ENCODE measurements around the gene GPR3.

DNA sequence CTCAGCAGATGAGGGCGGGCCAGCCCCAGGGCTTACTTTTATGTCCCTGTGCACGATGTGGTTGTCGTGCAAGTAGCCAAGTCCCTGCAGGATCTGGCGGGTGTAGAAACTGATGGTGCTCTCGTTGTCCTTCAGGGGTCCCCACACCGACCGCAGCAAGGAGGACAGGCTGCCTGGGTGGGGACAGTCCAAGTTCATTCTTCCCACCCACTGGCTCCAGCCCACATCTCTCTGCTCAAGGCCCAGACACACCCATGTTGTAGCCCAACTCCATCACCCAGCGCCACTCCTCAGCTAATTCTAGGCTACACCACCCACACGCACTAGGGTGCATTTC lies 32.6 kb upstream of the GPR3 start:
- TF ChIP-seq, protein P1, sequence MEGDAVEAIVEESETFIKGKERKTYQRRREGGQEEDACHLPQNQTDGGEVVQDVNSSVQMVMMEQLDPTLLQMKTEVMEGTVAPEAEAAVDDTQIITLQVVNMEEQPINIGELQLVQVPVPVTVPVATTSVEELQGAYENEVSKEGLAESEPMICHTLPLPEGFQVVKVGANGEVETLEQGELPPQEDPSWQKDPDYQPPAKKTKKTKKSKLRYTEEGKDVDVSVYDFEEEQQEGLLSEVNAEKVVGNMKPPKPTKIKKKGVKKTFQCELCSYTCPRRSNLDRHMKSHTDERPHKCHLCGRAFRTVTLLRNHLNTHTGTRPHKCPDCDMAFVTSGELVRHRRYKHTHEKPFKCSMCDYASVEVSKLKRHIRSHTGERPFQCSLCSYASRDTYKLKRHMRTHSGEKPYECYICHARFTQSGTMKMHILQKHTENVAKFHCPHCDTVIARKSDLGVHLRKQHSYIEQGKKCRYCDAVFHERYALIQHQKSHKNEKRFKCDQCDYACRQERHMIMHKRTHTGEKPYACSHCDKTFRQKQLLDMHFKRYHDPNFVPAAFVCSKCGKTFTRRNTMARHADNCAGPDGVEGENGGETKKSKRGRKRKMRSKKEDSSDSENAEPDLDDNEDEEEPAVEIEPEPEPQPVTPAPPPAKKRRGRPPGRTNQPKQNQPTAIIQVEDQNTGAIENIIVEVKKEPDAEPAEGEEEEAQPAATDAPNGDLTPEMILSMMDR (IDR thresholded peaks at IDR 0.05; ENCODE audit: extremely low read depth in 1 of 2, insufficient read depth in 1 of 2, low read depth in 1 of 2, low read length in 2 of 2), result no peak
- TF ChIP-seq EZH2 (IDR thresholded peaks at IDR 0.05; ENCODE audit: borderline replicate concordance, low read depth, low read length, severe bottlenecking) (no peak), POLR2A (IDR thresholded peaks at IDR 0.05; ENCODE audit: low read depth, low read length) (no peak), POLR2AphosphoS5 (IDR thresholded peaks at IDR 0.05; ENCODE audit: insufficient read depth, low read depth, low read length) (no peak), MYC (IDR thresholded peaks at IDR 0.05; ENCODE audit: low read depth, low read length) (no peak)
